A204.1 (cell line): ENCODE data around the gene TM7SF3.

Experiments
- FAIRE-seq: peaks from 2 replicates; lab custom pipeline; 2012; peaks lifted over from hg19 to GRCh38; lab: Jason Lieb, UNC

The TM7SF3 gene

GRCh38 chr12:26928661-26929060 lies 85.5 kb downstream of the TM7SF3 start:
- FAIRE-seq, result no peak
